Stimulated activated CD8-positive, alpha-beta memory T cell treated with anti-CD3 and anti-CD28 coated beads, Interleukin-12 subunit alpha, Interleukin-12 subunit beta, amount 100 ng/mL, for 1 hour (primary cell): Measurements from ENCODE around the gene CFAP100.

ENCODE experiments used
- DNase-seq: peaks from one replicate; pipeline ENCODE4 v3.0.0-alpha.2; 2020; ENCODE audit warnings: low read depth

CFAP100 gene

GRCh38 chr3:126479642-126480041, 84.9 kb downstream of the CFAP100 start:
- DNase-seq = no peak

GRCh38 chr3:126480206-126480605, 85.5 kb downstream of the CFAP100 start:
- no peak for DNase-seq

GRCh38 chr3:126480861-126481260, 86.2 kb downstream of the CFAP100 start:
- no peak for DNase-seq

GRCh38 chr3:126481808-126482502, 87.2 kb downstream of the CFAP100 start:
- no peak for DNase-seq

GRCh38 chr3:126482503-126483255, 88.0 kb downstream of the CFAP100 start:
- no peak for DNase-seq

- DNase-seq = no peak
Observed at GRCh38 chr3:126483321-126483761, 88.6 kb downstream of the CFAP100 start.

- DNase-seq = no peak
Observed at GRCh38 chr3:126484148-126484547, 89.4 kb downstream of the CFAP100 start.

GRCh38 chr3:126484662-126485061, 90.0 kb downstream of the CFAP100 start:
- no peak for DNase-seq

GRCh38 chr3:126485176-126485897, 90.6 kb downstream of the CFAP100 start:
- DNase-seq = no peak

GRCh38 chr3:126485956-126486355, 91.2 kb downstream of the CFAP100 start:
- no peak for DNase-seq
